Measurements from ENCODE around the gene DDA1. TPM values are rescaled to one million over a fixed set of nuclear protein-coding genes. Genes with fewer than 3 reads are reported as not detected.

Gene DDA1
- total RNA-seq, 1 donor from 2014 or later, result 32.2 TPM

DNA sequence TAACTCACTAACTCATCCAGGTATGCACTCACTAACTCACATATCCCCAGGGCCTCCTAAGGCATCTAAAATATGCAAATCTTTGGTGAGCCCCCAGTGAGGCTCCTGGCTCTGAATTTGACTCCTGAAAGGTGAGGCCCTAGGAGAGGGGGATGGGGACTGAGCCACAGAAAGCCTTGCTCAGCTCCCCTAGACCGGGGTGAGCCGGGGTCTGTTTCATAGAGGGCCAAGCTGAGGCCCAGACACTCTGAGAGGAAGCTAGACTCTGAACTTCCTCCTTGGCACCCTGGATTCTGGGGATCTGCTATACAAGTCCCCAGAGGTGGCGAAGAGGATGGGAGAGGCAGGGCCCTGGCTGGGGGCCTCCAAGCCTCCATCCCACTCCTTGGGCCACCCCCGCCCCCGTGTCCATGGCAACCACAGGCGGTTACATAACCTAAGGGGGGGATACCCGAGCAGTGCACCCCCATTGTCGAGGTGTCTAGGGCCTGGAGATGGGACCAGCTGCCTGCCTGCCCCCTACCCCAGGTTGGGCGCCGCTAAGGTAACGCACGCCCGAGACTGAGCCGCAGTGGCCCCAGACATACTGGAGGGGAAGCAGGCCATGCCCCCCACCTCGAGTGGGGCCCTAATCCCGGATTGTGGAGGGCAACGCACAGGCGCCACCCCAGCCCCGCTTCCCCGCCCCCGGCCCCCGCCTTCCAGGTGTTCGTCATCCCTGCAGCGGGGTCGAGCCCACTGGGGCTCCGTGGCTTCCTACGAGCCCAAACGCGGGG is 6.8 kb upstream of the DDA1 start:
- Histone ChIP-seq H3K4me3 (peak overlapping the region; percentile 89), H3K9me3 (no peaks in the 10 kb centered on the region), H3K4me1 (peaks cover 42% of the 10 kb centered on the region), H3K36me3 (peaks cover 4% of the 10 kb centered on the region), H3K27ac (peak overlapping the region; percentile 84), H3K27me3 (ENCODE audit: low read depth) (no peaks in the 10 kb centered on the region)
- no peak for TF ChIP-seq CTCF (IDR thresholded peaks at IDR 0.05)
- ATAC-seq, result peak in 1 of 2 donors; percentile 1
- intact Hi-C loops (cut with DNase I), result no loop called here
- peak; percentile 66 for DNase-seq

DNA sequence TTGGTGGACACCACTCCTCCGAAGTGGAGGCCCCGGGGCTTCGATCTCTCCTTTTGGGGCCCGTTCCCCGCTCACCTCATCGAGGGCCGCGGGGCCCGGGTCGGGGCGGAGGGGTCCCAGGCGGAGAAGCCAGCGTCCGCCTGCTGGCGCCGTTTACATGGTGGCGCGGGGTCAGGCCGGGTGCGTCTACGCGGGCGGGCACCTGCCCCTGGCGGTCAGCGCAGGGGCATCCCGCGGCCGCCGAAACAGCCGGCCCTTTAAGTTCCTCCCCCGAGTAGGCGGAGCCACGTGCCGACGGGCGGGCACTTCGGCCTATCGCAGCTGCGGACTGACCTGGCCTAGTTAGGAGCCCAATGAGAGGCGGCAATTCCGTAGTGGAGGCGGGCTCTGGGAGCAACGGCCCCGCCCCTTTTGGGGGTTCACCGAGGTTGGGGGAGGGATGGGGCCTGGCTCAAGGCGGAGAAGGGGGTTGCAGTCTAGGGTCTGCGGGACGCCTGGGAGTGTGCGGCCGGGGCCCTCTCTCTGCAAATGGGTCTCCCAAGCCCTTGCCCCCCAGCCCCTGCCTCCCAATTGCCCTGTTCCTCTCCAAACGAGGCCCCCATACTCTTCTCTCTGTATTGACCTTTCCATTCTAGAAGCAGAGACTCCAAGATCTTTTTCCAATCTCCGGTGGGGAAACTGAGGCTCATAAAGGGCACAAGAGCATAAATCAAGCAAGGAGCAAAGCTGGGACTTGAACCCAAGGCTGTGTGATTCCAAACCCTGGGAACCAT is 6.0 kb upstream of the DDA1 start, which contains the start of gene ABHD8:
ABHD8 (minus strand) TSS at position 259 of the 773 bp plus-strand sequence. CDS start 1,809 bp downstream, outside the sequence.
- ATAC-seq (peak; percentile 90 to 91), DNase-seq (peak; percentile 95)
- intact Hi-C loops (cut with DNase I), result no loop called here
- Histone ChIP-seq H3K4me3 (peak within 1 kb of the TSS; percentile 89), H3K27ac (peak within 1 kb of the TSS; percentile 84), H3K4me1 (peaks cover 42% of the 10 kb centered on the region), H3K36me3 (no peaks in the 10 kb centered on the region), H3K27me3 (ENCODE audit: low read depth) (no peaks in the 10 kb centered on the region), H3K9me3 (no peaks in the 10 kb centered on the region)
- peak; percentile 74 for TF ChIP-seq CTCF (IDR thresholded peaks at IDR 0.05)

- Histone ChIP-seq H3K4me3 (peak overlapping the region; percentile 89), H3K4me1 (peaks cover 42% of the 10 kb centered on the region), H3K36me3 (no peaks in the 10 kb centered on the region), H3K27me3 (ENCODE audit: low read depth) (no peaks in the 10 kb centered on the region), H3K9me3 (no peaks in the 10 kb centered on the region), H3K27ac (peak overlapping the region; percentile 84)
- DNase-seq, result peak; percentile 61
- intact Hi-C loops (cut with DNase I), result no loop called here
- no peak for TF ChIP-seq CTCF (IDR thresholded peaks at IDR 0.05)
- peak; percentile 0 to 21 for ATAC-seq
These were observed 5.5 kb upstream of the DDA1 start for GRCh38 chr19:17303940-17304267.

DNA sequence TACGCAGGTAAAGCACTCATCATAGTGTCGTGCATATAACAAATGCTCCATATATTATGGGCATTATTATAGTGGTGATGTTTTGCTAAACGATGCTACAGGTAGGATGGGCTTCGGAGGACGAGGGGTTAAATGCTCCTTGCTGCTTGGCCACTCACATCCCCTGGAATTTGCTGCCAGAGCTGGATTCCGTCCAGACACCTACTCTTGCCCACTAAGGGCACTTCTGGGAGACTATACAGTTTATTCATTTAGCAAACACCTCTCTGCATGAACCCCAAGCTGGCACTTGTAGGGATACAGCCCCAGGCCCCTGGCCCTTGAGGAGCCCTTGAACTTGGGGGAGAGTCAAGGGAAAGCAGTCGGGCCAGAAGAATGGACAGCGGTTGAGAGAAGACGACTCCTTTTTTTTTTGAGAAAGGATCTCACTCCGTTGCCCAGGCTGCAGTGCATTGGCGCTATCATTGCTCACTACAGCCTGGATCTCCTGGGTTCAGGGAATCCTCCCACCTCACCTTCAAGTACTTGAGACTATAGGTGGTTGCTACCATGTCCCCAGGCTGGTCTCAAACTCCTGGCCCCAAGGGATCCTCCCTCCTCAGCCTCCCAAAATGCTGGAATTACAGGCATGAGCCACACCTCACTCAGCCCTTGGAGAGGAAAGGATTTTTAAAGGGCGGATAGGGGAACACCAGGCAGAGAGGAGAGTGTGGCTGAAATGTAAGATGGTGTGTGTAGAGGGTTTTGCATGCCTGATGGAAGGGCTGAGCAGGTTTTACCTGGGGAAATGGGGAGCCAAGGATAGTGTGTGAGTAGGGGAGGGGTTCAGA is 4.8 kb upstream of the DDA1 start:
- intact Hi-C loops (cut with DNase I), result no loop called here

More for the DNA sequence above, 4.8 kb upstream of the DDA1 start:
- Histone ChIP-seq H3K27me3 (ENCODE audit: low read depth) (no peaks in the 10 kb centered on the region), H3K9me3 (no peaks in the 10 kb centered on the region), H3K4me1 (peaks cover 42% of the 10 kb centered on the region), H3K36me3 (no peaks in the 10 kb centered on the region), H3K27ac (peak overlapping the region; percentile 84), H3K4me3 (peak overlapping the region; percentile 68)
- no peak for TF ChIP-seq CTCF (IDR thresholded peaks at IDR 0.05)
- ATAC-seq, result peak in 1 of 2 donors; percentile 31
- peak; percentile 70 for DNase-seq
